Skeletal muscle satellite cell (primary cell): ENCODE measurements around the gene COL8A1.

ENCODE experiments used
- H3K27me3 ChIP-seq: 2 replicates; pipeline ENCODE4 v1.7.0; 2013; ENCODE audit warnings: low read length; ENCODE audit not compliant: control insufficient read depth, insufficient read depth
- H3K36me3 ChIP-seq: 2 replicates; pipeline ENCODE4 v1.7.0; 2013; ENCODE audit warnings: mild to moderate bottlenecking, control low read depth, low read length; ENCODE audit not compliant: insufficient read depth
- H3K4me1 ChIP-seq: 2 replicates; pipeline ENCODE4 v1.7.0; 2013; ENCODE audit warnings: low read length; ENCODE audit not compliant: control insufficient read depth, insufficient read depth
- H3K4me2 ChIP-seq: 2 replicates; pipeline ENCODE4 v1.7.0; 2013; ENCODE audit warnings: mild to moderate bottlenecking, low read length
- H3K4me3 ChIP-seq: 2 replicates; pipeline ENCODE4 v1.7.0; 2013; ENCODE audit warnings: low read length
- H3K9ac ChIP-seq: 2 replicates; pipeline ENCODE4 v1.7.0; 2013; ENCODE audit warnings: mild to moderate bottlenecking, low read depth, low read length, moderate library complexity
- H3K9me3 ChIP-seq: replicated peaks from 2 replicates; pipeline ENCODE4 v1.7.0; 2013; ENCODE audit warnings: mild to moderate bottlenecking, control low read depth, low read length

Gene COL8A1

DNA sequence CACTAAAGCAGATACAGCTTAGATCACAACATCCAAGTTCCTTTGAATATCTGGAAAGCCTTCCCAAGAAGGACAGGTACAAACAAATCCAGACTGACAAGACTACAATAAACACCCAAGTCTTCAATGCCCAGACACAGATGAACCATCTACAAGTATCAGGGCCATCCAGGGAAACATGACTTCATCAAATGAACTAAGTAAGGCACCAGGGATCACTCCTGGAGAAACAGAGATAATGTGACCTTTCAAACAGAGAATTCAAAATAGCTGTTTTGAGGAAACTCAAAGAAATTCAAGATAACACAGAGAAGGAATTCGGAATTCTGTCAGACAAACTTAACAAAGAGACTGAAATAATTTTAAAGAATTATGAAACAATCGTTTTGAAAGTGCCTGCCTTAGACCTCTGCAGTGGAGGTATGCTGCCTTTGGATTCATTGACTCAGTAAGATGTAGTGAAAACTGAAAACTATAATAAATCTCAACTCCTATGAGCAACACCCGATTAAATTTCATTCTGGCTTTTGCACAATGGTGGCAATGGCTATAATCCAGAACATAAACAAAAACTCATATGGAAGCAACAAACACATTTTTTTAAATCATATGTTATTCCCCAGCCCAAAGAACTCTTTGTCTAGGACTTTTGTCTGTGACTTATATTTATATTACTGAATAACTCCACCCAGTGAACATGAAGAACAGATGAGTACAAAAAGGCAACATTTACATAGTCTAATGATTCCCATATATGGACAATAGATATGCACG, 12.6 kb upstream of the COL8A1 start:
- Histone ChIP-seq H3K36me3 (no peaks in the 10 kb centered on the region), H3K4me3 (no peak overlapping the region), H3K27me3 (no peaks in the 10 kb centered on the region)

GRCh38 chr3:99626417-99626788, 12.0 kb upstream of the COL8A1 start:
- H3K27me3 ChIP-seq, result no peaks in the 10 kb centered on the region
- H3K4me2 ChIP-seq, result peak overlapping the region; percentile 49
- no peaks in the 10 kb centered on the region for H3K36me3 ChIP-seq
- H3K9ac ChIP-seq, result peak overlapping the region; percentile 6
- peaks cover 35% of the 10 kb centered on the region for H3K4me1 ChIP-seq
- H3K9me3 ChIP-seq, result no peaks in the 10 kb centered on the region
- no peak overlapping the region for H3K4me3 ChIP-seq

More for the DNA sequence above, 12.6 kb upstream of the COL8A1 start:
- Histone ChIP-seq H3K9ac (peak overlapping the region; percentile 22), H3K4me1 (peaks cover 35% of the 10 kb centered on the region), H3K9me3 (no peaks in the 10 kb centered on the region), H3K4me2 (peak overlapping the region; percentile 49)

DNA sequence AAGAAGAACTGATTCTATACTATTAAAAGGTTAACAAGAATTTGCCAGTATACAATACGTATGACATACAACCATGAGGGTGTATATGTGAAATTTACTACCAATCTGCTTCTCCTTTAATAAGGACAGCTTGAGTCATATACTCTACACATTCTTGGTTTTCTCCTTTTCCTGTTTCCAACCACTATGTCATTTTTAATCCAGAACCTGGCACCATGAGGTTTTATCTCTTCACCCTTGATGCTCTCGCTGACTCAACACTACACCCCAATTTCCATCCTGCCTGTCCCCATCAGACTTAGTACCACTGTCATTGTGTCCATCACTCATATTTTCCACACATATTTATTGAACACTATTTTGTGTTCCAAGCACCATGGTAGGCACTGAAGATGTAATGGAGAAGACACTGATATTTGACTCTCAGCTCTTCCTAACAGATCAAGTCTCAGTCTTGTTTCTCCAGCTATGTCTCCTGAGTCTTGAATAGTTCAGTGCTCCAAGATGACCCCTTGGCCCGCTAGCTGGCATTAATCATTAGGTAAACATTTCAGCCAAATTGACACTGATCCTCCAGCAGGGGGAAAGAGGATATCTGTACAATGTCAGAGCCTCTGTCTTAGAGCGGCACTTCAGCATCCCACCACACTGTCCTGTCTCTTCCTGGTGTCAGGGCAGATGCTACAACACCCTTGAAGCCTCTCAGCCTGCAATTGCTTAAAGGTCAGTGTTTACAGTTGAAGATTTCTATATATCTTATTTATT, 11.2 kb upstream of the COL8A1 start:
- H3K27me3 ChIP-seq, result no peaks in the 10 kb centered on the region
- no peaks in the 10 kb centered on the region for H3K36me3 ChIP-seq

GRCh38 chr3:99630815-99631214, 7.6 kb upstream of the COL8A1 start:
- no peaks in the 10 kb centered on the region for H3K9me3 ChIP-seq
- no peak overlapping the region for H3K9ac ChIP-seq
- H3K4me3 ChIP-seq, result no peak overlapping the region
- no peak overlapping the region for H3K4me2 ChIP-seq
- H3K4me1 ChIP-seq, result peaks cover 23% of the 10 kb centered on the region
- no peaks in the 10 kb centered on the region for H3K36me3 ChIP-seq
- no peaks in the 10 kb centered on the region for H3K27me3 ChIP-seq

More for the DNA sequence above, 11.2 kb upstream of the COL8A1 start:
- Histone ChIP-seq H3K4me2 (peak overlapping the region; percentile 49), H3K9me3 (no peaks in the 10 kb centered on the region), H3K4me1 (peaks cover 35% of the 10 kb centered on the region), H3K9ac (peak overlapping the region; percentile 23), H3K4me3 (peak overlapping the region; percentile 16)

DNA sequence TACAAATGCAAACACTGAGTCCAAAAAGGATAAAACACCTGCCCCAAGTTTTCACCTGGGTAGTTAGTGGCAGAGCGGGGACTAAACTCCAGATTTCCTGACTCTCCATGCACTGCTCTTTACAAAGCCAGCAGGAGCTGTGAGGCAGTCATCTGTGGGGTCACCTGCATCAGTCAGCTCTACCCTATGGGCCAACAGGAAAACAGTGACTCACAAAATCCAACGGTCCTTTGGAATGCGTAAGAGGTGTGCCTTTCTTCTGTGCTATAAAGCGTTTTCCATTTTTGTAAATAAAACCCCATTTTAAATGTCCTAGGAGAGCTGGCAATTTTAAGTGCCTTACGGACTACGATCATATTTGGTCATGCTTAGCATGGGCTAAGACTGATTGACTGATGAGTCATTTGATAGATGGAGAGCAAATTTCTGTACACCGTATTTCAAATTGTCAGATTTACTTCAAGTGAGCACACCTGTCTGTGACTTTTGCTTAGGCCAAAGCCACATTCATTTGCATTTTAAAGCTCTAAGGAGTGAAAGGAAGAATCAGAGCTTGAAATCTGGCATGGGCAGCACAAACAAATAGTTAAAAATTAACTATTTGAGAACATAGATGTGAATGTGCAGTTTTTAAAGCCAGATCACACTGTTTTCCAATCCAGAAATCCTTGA, 4.4 kb upstream of the COL8A1 start:
- Histone ChIP-seq H3K36me3 (peaks cover 3% of the 10 kb centered on the region), H3K9me3 (no peaks in the 10 kb centered on the region), H3K4me2 (no peak overlapping the region), H3K4me3 (no peak overlapping the region), H3K27me3 (no peaks in the 10 kb centered on the region), H3K9ac (no peak overlapping the region), H3K4me1 (peaks cover 11% of the 10 kb centered on the region)

DNA sequence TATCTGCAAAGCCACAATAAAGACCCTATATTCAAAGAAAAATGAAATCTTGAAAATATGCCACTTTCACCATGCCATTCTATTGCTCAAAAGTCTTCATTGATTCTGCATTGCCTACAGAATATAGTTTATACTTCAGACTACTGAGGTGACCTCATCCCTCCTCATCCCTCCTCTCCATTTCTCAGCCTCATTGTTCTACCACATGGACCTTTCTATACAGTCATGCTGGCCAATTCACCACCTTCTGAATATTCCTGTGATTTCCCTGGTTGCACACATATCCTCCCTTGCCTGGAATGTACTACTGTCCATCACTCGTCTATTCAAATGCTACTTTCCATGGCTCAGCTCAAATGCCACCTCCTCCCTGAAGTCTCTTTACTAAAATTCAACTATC, 3.5 kb upstream of the COL8A1 start:
- Histone ChIP-seq H3K36me3 (peaks cover 9% of the 10 kb centered on the region), H3K4me3 (no peak overlapping the region), H3K9ac (no peak overlapping the region), H3K9me3 (no peaks in the 10 kb centered on the region), H3K27me3 (no peaks in the 10 kb centered on the region), H3K4me2 (no peak overlapping the region), H3K4me1 (peaks cover 11% of the 10 kb centered on the region)

DNA sequence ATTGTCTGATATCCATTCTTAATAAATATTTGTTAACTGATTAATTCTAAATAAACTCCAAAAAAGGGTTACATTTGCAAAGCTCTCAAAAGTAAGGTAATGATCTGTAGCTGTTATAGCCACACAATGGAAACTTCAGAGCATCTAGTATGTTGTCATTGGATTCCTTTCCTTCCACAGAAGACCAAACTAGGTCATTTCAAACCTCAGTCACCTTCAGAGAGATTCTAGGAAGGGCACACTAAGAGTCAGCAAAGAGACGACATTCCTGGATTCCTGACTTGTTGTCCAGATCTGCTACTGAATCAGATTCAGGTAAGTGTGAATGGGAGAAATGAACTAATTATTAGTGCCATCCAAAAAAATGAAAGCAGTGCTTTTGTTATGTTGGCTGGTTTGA, 3.0 kb upstream of the COL8A1 start:
- no peaks in the 10 kb centered on the region for H3K9me3 ChIP-seq
- no peaks in the 10 kb centered on the region for H3K27me3 ChIP-seq
- peaks cover 11% of the 10 kb centered on the region for H3K4me1 ChIP-seq

DNA sequence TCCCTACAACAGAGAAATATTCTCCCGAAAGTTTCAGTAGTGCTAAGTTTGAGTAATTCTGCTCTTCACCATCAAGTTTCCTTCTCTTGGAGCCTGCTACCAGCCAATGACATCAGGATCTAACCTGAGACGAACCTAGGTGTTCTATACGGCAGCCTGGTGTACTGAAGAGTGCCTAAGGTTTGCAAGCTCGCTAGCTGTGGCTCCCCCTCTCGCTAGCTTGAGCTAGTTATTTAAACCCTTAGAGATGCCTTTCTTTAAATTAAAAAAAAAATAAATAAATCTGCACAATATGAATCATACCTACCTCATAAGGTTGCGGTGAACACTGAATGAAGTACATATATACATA, 1.4 kb upstream of the COL8A1 start:
- Histone ChIP-seq H3K4me3 (peak overlapping the region; percentile 77), H3K4me2 (peak overlapping the region; percentile 86), H3K9ac (peak overlapping the region; percentile 93), H3K27me3 (no peaks in the 10 kb centered on the region), H3K36me3 (peaks cover 20% of the 10 kb centered on the region), H3K4me1 (peaks cover 23% of the 10 kb centered on the region), H3K9me3 (no peaks in the 10 kb centered on the region)

More for the DNA sequence above, 3.0 kb upstream of the COL8A1 start:
- Histone ChIP-seq H3K9ac (no peak overlapping the region), H3K4me3 (no peak overlapping the region), H3K4me2 (no peak overlapping the region), H3K36me3 (peaks cover 11% of the 10 kb centered on the region)

DNA sequence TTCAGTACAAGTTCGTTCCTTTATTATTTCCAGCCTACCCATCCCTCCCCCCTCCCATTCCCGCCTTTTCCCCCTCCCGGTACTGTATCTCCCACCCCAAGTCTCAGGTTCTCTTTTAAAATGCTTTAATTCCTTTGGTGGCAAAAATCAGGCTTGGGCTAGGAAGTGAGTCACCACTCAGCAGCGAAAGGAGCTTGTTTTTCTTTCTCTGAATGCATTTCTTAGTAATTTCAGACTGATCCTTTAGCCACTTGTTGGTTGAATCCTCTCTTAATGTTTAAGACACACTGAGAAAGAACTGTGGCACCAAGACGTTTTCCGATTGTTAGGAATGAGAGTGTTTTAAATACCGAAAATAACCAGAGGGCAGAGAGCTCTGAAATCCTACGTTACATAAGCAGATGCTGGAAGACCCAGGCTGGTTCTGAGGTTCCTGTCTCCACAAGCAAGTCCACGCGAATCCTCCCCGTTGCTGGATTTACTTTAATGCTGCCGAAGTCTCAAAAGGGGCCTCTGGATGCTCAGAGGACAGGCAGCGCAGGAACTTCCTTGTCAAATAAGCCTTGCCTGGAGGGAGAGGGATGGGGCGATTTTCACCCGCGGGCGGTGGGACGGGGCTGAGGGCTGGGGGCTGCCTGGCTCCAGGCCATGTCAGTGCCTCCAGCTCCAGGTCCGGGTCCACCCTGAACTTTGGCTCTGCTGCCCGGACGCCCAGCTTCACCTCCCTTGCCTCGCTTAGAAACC, 854 bp upstream of the COL8A1 start:
- Histone ChIP-seq H3K4me3 (peak overlapping the region; percentile 77), H3K4me2 (peak overlapping the region; percentile 86), H3K9ac (peak overlapping the region; percentile 93)

DNA sequence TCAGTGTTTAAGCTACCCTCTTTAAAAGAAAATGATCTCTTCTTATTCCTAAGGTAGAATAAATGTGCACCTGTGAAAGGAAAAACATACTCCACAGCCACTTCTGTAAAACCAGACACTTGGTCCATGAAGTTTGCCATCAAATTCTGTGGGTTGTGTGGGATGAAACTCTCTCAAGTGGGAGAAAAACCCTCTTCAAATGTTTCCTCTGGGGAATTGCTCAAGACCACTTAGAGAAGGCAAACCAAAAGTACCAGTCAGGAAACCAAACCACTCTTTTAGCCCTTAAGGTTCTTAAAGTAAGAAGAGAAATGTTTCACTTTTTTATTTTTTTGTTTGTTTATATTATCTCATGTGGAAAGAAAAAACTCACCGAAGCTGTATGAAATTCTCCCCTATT, 1.2 kb downstream of the COL8A1 start:
- Histone ChIP-seq H3K4me2 (peak overlapping the region; percentile 86), H3K9me3 (no peaks in the 10 kb centered on the region), H3K4me1 (peaks cover 44% of the 10 kb centered on the region), H3K27me3 (no peaks in the 10 kb centered on the region), H3K9ac (peak overlapping the region; percentile 93), H3K36me3 (peaks cover 44% of the 10 kb centered on the region), H3K4me3 (peak overlapping the region; percentile 77)

More for the DNA sequence above, 854 bp upstream of the COL8A1 start:
- Histone ChIP-seq H3K4me1 (peaks cover 28% of the 10 kb centered on the region), H3K9me3 (no peaks in the 10 kb centered on the region), H3K36me3 (peaks cover 25% of the 10 kb centered on the region), H3K27me3 (no peaks in the 10 kb centered on the region)
